OCI-LY7 (cell line): ENCODE results near the gene PPP1R14C. TPM values are rescaled to one million over a fixed set of nuclear protein-coding genes. Genes with fewer than 3 reads are reported as not detected.

ENCODE experiments used
- BruUV-seq: library from RNA; stranded (reverse); fragments of 400-500 nt; replicated peaks from 2 replicates; lab custom pipeline; 2021; lab: Mats Ljungman, UMichigan
- CTCF ChIA-PET: fragments of 300-600 bp; sonication (Branson Sonifier 250); formaldehyde crosslinking; loops from one replicate; lab custom pipeline; 2022; ENCODE audit warnings: antibody characterized with exemption; ENCODE audit not compliant: unreplicated experiment; lab: Charles Lee
- POLR2A ChIA-PET: fragments of 300-600 bp; sonication (Branson Sonifier 250); formaldehyde crosslinking; loops from one replicate; lab custom pipeline; 2022; ENCODE audit warnings: antibody characterized with exemption; lab: Charles Lee
- DNase-seq: peaks from one replicate; pipeline ENCODE4 v3.0.0-alpha.2; 2015; ENCODE audit warnings: low spot score
- H2AFZ ChIP-seq: fragments of 200-600 bp; sonication (generic), shearing (Covaris generic); 2 replicates; pipeline ENCODE4 v1.6.1; 2014; ENCODE audit warnings: mild to moderate bottlenecking, antibody characterized with exemption, low read length, moderate library complexity
- H3K27ac ChIP-seq: fragments of 200-600 bp; sonication (generic); 2 replicates; pipeline ENCODE4 v1.5.1; 2014; ENCODE audit warnings: mixed run types, low read depth, mild to moderate bottlenecking, moderate library complexity, low read length, inconsistent platforms; ENCODE audit not compliant: poor library complexity, severe bottlenecking
- H3K36me3 ChIP-seq: fragments of 200-600 bp; sonication (generic); 2 replicates; pipeline ENCODE4 v1.6.1; 2014; ENCODE audit warnings: mild to moderate bottlenecking, antibody characterized with exemption, low read length, moderate library complexity, mixed read lengths; ENCODE audit not compliant: insufficient read depth
- H3K4me1 ChIP-seq: fragments of 200-600 bp; sonication (generic); 2 replicates; pipeline ENCODE4 v1.5.1; 2014; ENCODE audit warnings: mild to moderate bottlenecking, low read length; ENCODE audit not compliant: insufficient read depth, poor library complexity, severe bottlenecking
- H3K4me2 ChIP-seq: fragments of 200-600 bp; sonication (generic); 2 replicates; pipeline ENCODE4 v1.6.1; 2014; ENCODE audit warnings: mild to moderate bottlenecking, low read length
- H3K4me3 ChIP-seq: fragments of 200-600 bp; sonication (generic); 2 replicates; pipeline ENCODE4 v1.5.1; 2014; ENCODE audit warnings: mild to moderate bottlenecking, low read depth, low read length; ENCODE audit not compliant: poor library complexity, severe bottlenecking
- H3K79me2 ChIP-seq: fragments of 200-600 bp; sonication (generic); 2 replicates; pipeline ENCODE4 v1.6.1; 2016; ENCODE audit warnings: low read depth, mild to moderate bottlenecking, low read length, moderate library complexity, mixed read lengths; ENCODE audit not compliant: insufficient read depth
- H3K9me2 ChIP-seq: fragments of 200-600 bp; sonication (generic); 2 replicates; pipeline ENCODE4 v1.6.1; 2016; ENCODE audit warnings: mild to moderate bottlenecking, low read length, mixed read lengths; ENCODE audit not compliant: insufficient read depth
- H3K9me3 ChIP-seq: fragments of 200-600 bp; sonication (generic); 2 replicates; pipeline ENCODE4 v1.6.1; 2014; ENCODE audit warnings: mild to moderate bottlenecking, mixed run types, low read length, mixed read lengths
- H4K20me1 ChIP-seq: fragments of 200-600 bp; sonication (generic); 2 replicates; pipeline ENCODE4 v1.6.1; 2014; ENCODE audit warnings: mild to moderate bottlenecking, antibody characterized with exemption, low read length, moderate library complexity, mixed read lengths; ENCODE audit not compliant: insufficient read depth
- CTCF ChIP-seq: fragments of 200-600 bp; sonication (generic); conservative IDR thresholded peaks from 2 replicates; pipeline ENCODE4 v1.5.1; 2014; ENCODE audit warnings: mild to moderate bottlenecking, antibody characterized with exemption, low read length, moderate library complexity, mixed read lengths
- EZH2phosphoT487 ChIP-seq: fragments of 200-600 bp; sonication (generic); IDR thresholded peaks from 2 replicates; pipeline ENCODE4 v1.6.1; 2018; ENCODE audit warnings: low read depth, borderline replicate concordance, mild to moderate bottlenecking, mixed run types, antibody characterized with exemption, low read length, moderate library complexity, mixed read lengths
- intact Hi-C: fragments of 100-400 bp; cut with micrococcal nuclease; formaldehyde crosslinking; loops from one replicate; pipeline ENCODE4 v1.10.0; 2022; ENCODE audit not compliant: unreplicated experiment
- total RNA-seq, 2 experiments: library from RNA; depleted of rRNA in 1 of 2; stranded (reverse); fragments of >200 nt in 1 of 2; shearing (Covaris generic) in 1 of 2; gene quantifications; 2 replicates each; pipeline ENCODE4 v1.2.3, GENCODE V29; 2014 to 2022

PPP1R14C gene
- total RNA-seq, 2 experiments from 2014 or later = 1.8 TPM; not detected in 1

GRCh38 chr6:150159757-150160156, 16.9 kb downstream of the PPP1R14C start:
- no peaks in the 10 kb centered on the region for H3K79me2 ChIP-seq
- no peaks in the 10 kb centered on the region for H3K36me3 ChIP-seq
- no peak for DNase-seq
- TF ChIP-seq EZH2phosphoT487 (no peak), CTCF (no peak)
- no peaks in the 10 kb centered on the region for H3K9me3 ChIP-seq
- H3K9me2 ChIP-seq = no peaks in the 10 kb centered on the region
- H3K4me1 ChIP-seq = no peaks in the 10 kb centered on the region
- H3K27ac ChIP-seq = no peak overlapping the region
- H4K20me1 ChIP-seq = no peaks in the 10 kb centered on the region
- H3K4me3 ChIP-seq = no peak overlapping the region
- H3K4me2 ChIP-seq = no peak overlapping the region
- ChIA-PET POLR2A (interaction anchor here (0.9 kb wide), 1 partner anchor 183 kb away, joined by 3 read pairs; no protein-coding TSS in a partner anchor), CTCF (no interaction called here)
- H2AFZ ChIP-seq = no peak overlapping the region
- BruUV-seq = no TSS peak
- intact Hi-C loops = no loop called here

GRCh38 chr6:150163970-150164369, 21.1 kb downstream of the PPP1R14C start:
- no peak for TF ChIP-seq CTCF
- no peak for TF ChIP-seq EZH2phosphoT487
- no TSS peak for BruUV-seq
- CTCF ChIA-PET = no interaction called here

GRCh38 chr6:150165020-150165702, 22.3 kb downstream of the PPP1R14C start:
- intact Hi-C loops = no loop called here
- ChIA-PET POLR2A (interaction anchor here (0.9 to 1.9 kb wide), 3 partner anchors 10 to 20 kb away, joined by 3 to 4 read pairs (median 4); no protein-coding TSS in a partner anchor), CTCF (interaction anchor here (0.5 kb wide), 1 partner anchor 645 kb away, joined by 3 read pairs; no protein-coding TSS in a partner anchor)
- H3K27ac ChIP-seq = no peak overlapping the region
- H3K4me3 ChIP-seq = no peak overlapping the region
- DNase-seq = no peak
- H3K36me3 ChIP-seq = no peaks in the 10 kb centered on the region
- H4K20me1 ChIP-seq = no peaks in the 10 kb centered on the region
- no peaks in the 10 kb centered on the region for H3K79me2 ChIP-seq
- TF ChIP-seq CTCF (no peak), EZH2phosphoT487 (no peak)
- peak overlapping the region; percentile 40; the same call in 1 of the 2 replicates for H2AFZ ChIP-seq
- no TSS peak for BruUV-seq
- H3K9me3 ChIP-seq = no peaks in the 10 kb centered on the region
- H3K4me2 ChIP-seq = no peak overlapping the region
- H3K9me2 ChIP-seq = no peaks in the 10 kb centered on the region
- H3K4me1 ChIP-seq = peaks cover 25% of the 10 kb centered on the region

More at GRCh38 chr6:150163970-150164369, 21.1 kb downstream of the PPP1R14C start:
- no peak overlapping the region for H3K4me3 ChIP-seq
- H3K9me3 ChIP-seq = no peaks in the 10 kb centered on the region
- DNase-seq = no peak
- H3K27ac ChIP-seq = no peak overlapping the region
- no peak overlapping the region for H2AFZ ChIP-seq
- H3K9me2 ChIP-seq = no peaks in the 10 kb centered on the region
- POLR2A ChIA-PET = no interaction called here
- H3K79me2 ChIP-seq = no peaks in the 10 kb centered on the region
- no peaks in the 10 kb centered on the region for H4K20me1 ChIP-seq
- intact Hi-C loops = no loop called here
- H3K4me1 ChIP-seq = peaks cover 14% of the 10 kb centered on the region
- no peaks in the 10 kb centered on the region for H3K36me3 ChIP-seq
- H3K4me2 ChIP-seq = no peak overlapping the region
